DMS53 treated with DMSO at 0.1 percent for 48 hours (cell line): ENCODE data around the gene SLCO4A1.
"Not testable (repeated sequence)": the region's sequence is repeated elsewhere in the genome, so short reads cannot be mapped to it uniquely, and the experiment has no call there.

Experiments used
- DNase-seq: peaks from one replicate; lab custom pipeline; 2025; ENCODE audit not compliant: unreplicated experiment; lab: John Stamatoyannopoulos, UW

Gene SLCO4A1

DNA sequence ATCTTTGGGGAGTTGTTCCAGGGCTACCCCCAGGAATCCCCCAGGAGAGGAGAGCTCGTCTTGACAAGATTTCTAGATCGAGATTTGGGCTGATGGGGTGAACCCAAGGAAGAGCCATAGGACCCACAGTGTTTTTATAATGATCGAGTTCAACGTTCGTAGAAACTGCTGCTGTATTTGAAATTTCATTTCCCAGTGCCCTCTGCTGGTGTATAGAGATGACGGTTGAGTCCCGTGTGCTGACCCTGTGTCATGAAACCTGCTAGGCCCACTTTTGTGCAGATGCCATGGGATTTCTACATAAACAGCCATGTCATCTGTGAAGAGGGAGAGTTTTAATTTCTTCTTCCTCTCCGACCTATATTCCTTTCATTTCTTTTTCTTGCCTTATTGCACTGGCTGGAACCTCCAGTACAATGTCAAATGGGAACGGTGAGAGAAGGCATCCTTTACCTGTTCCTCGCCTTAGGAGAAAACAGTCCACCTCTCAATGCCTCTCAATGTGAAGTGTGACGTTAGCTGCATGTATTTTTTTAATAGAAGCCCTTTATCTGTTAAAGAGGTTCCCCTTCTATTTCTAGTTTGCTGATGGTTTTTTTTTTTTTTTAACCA, 37.8 kb downstream of the SLCO4A1 start:
- no peak for DNase-seq

DNA sequence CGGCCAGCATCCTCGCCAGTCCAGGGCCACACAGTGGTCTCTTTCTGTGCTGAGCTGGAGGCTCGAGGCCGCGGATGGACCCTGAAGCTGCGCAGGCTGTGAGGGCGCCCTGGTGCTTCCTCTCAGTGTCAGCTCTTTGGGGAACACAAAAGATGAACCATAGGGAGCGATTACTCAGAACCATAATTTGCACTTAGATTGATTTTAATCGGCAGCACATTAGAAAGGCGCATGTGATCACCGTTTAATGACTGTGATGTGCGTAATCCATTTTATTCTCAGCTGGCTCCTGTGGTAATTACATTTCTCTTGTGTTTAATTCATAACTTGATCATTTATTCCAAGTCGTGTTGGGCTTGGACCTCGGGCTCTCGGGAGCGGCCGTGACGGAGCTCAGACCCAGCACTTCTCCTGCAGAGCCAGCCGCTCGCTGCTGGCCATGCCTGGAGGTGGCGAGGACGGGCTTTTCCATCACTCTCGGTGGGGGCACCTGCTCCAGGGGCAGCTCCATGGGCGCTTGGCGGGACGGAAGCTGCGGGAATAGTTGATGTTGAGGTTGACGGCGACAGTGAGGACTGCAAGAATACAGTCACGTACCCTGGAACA, 40.7 kb downstream of the SLCO4A1 start:
- DNase-seq: no peak

DNA sequence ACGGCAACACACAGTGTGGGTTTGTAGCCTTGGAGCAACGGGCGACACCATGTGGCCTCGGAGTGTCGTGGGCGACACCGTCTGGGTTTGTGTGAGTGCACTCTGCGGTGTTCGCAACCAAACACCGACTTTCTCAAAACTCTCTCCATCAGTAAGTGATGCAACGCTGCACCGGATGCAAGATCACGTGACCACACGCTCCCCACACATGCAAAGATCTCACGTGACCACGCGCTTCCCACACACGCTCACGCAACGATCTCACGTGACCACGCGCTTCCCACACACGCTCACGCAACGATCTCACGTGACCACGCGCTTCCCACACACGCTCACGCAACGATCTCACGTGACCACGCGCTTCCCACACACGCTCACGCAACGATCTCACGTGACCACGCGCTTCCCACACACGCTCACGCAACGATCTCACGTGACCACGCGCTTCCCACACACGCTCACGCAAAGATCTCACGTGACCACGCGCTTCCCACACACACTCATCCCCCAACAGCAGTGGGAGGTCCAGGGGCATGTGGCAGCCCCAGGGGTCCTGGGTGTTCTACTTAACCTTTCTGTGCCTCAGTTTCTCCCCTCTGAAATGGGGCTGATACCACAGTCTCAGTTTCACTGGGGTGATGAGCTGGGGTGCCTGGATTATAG, 41.5 kb downstream of the SLCO4A1 start:
- not testable (repeated sequence) for DNase-seq

DNA sequence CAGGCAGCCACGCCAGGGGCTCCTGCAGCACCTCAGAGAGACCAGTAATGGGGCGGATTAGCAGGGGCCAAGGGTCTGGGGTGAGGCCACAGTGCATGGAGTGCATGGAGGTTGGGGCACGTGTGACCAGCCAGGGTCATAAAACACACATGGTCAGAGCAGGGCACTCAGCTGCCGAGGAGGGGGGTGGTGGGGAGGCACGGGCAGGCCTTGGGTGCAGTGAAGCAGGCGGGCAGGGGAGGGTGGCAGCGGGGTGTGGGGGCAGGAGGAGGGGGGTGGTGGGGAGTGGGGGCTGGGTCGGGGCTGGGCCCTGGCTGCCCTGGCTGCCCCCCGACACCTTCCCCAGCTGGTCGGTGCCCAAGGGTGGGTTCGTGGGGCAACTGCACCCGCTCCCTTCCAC, 42.7 kb downstream of the SLCO4A1 start:
- DNase-seq: no peak

DNA sequence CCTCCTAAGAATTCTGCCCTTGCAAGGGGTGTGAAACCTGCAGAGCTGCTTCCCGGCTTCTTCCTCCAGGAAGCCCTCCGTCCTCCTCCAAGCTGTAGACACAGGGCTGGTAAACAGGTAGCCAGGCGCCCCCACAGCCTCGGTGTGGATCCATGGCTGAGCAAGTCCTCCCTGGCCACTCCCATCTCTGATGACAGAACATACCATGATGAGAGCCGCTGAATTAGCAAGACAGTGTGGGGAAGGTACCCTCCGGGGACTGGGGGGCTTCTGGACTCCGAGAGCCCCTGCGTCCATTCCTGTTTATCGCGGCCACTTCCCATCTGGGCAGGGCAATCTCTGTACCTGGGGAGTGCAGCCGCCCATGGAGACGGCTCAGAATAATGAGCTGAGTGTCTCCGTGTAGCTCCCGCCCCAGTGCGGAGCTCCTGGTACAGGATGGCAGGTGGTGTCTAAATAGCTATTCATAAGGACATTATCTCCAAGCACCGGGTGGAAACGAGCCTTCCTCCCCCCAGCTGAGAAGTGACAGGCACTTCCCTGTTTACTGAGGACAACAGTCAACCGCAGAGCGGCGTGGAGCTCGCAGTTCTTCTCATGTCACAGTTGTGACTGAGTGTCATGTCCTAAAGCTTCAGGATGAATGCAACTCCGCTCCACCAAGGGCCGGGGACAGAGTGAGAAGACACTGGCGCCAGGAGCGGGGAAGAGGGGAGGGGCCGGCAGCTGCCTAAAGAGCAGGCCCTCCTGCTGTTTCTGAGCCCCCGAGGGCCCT, 43.7 kb downstream of the SLCO4A1 start:
- no peak for DNase-seq

DNA sequence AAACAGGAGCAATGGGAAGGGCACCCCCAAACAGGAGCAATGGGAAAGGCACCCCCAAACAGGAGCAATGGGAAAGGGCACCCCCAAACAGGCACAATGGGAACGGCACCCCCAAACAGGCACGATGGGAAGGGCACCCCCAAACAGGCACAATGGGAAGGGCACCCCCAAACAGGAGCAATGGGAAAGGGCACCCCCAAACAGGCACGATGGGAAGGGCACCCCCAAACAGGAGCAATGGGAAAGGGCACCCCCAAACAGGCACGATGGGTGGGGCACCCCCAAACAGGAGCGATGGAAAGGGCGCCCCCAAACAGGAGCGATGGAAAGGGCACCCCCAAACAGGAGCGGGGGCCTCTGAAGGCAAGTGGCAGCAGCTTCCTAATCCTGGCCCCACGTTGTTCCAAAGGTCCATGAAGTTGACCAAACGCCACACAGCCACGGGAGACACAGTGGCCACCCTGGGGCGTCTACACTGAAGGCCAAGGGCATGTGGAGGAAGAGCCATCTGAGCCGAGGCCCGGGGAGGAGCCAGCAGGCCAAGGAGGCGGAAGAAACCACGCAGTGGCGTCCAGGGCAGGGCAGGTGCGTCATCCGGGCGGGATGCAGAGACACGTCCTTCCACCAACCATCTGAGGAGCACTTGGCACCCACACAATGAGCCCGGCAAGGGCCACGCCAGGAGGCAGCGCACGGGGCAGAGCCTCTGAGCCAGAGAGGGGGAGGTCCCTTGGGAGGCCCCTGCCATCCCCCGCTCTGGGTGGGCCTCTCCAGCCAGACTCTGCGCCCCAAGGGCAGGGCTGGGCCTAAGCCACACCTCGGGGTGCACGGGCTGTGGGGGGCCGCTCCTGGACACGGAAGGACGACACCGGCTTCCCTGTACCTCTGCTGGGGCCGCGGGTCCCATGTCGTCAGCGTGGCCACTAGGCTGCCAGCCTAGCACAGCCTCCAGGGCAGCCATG, 44.8 kb downstream of the SLCO4A1 start:
- no peak for DNase-seq

DNA sequence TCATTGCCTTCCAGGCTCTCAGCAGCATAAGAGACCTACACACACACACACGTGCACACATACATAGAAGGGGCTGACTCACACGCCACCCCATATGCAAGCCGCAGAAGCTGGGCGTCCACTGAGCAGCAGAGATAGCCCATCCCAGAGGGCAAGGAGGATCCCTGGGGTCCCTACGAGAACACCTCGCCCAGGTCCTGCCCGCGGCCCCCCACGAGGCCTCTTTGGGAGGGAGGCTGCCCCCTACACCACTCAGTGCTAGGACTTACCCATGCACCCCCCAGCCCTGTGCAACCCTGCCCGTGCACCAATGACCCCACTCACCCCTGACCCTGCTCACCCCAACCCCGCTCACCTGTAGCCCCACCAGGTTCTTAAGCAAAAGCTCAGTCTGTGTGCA, 45.8 kb downstream of the SLCO4A1 start:
- no peak for DNase-seq

DNA sequence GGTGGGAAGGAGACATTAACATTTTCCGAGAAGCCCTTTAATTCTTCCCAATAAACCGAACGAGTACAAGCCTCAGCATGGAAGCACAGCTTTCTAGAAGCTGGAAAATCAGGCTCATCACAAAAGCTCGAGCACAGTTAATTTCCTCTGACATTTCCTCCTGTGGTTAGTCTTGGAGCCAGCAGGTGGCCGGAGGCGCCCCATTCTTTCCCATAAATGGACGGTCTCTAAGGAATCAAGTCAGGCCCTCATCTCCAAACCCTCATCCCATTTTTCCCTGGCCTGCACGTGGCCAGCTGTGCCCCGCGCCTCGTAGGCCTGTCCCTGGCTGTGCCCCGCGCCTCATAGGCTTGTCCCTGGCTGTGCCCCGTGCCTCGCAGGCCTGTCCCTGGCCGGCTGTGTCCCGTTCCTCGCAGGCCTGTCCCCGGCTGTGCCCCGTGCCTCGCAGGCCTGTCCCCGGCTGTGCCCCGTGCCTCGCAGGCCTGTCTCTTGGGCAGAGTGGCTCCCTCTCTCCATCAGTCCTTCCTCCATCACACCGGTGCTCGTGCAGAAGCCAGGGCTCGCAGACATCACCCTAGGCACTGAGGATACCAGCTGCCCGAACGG, 46.7 kb downstream of the SLCO4A1 start:
- DNase-seq: no peak

DNA sequence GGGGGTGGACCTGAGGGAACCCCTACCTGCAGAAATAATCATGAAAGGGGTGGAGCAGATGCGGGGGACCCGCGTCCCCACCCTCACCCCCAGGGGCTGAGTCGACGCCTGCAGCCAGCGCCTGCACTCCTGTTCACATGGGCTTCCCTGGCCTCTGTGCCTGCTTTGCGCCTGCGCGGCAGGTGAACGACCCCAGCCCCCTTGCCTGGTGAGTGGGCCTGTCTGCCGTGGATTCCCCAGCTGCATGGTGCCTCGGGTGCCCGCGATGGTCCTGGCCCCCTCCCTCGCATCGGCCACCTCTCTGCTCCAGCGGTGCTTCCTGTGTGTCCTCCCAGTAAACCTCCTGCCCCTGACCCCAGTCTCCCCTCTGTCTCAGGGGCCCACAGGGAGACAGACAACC, 47.6 kb downstream of the SLCO4A1 start:
- DNase-seq: no peak

DNA sequence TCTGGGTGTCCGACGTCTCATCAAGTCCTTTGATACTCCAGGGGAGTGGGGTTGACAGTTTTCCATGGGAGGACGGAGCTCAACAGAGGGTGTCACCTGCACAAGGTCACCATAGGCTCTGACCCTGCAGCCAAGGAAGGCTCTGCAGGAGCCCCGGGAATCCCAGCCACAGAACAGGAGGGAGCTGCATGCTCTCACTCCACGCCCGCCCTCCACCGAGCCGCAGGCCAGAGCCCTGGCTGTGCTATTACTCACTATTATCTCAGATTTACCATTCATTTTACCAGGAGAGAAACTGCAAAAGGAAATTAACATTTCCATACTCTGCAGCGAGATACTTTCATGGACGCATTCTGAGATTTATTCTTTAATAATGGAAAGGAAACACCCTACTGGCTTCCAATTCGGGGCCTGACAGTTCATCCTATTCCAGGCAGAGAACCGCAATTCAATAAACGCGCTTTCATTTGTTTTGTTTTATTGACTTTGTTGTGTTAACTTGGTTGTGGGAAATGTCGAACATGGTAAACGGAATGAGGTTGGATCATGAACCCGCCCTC, 48.0 kb downstream of the SLCO4A1 start:
- DNase-seq: no peak

DNA sequence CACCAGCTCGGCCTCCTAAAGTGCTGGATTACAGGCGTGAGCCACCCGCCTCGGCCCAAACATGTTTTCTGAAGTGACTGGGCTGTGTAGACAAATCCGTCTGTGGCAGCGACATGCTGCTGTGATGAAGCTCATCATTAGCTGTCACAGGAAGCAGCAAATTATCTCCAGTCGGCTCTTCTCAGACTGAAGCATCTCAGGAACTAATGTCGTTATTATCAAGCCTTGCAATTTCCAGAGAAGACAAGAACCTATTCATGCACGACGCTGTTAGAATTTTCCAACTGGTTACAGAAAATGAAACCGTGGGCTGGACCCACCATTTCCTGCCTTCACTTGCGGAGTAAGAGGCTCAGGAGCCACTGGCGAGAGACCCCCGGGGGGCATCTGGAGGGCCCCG, 49.2 kb downstream of the SLCO4A1 start:
- no peak for DNase-seq

DNA sequence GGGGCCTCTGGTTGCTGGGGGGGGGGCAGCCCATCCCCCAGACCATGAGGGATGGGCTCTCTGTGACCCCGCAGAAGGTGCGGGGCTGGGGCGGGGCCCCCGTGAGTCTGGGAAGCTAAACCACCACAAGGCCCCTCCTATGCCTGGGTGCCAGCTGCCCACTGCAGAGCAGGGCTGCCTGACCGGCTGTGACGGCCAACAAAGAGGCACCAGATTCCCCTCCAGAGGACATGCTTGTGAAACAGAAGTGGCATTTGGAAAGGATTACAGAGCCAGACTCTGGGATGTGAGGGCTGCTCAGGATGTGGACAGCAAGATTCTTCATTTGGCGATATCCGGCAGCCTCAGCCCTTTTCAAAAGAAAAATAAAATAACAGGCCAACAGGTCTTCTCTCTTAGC, 49.9 kb downstream of the SLCO4A1 start:
- DNase-seq: no peak

DNA sequence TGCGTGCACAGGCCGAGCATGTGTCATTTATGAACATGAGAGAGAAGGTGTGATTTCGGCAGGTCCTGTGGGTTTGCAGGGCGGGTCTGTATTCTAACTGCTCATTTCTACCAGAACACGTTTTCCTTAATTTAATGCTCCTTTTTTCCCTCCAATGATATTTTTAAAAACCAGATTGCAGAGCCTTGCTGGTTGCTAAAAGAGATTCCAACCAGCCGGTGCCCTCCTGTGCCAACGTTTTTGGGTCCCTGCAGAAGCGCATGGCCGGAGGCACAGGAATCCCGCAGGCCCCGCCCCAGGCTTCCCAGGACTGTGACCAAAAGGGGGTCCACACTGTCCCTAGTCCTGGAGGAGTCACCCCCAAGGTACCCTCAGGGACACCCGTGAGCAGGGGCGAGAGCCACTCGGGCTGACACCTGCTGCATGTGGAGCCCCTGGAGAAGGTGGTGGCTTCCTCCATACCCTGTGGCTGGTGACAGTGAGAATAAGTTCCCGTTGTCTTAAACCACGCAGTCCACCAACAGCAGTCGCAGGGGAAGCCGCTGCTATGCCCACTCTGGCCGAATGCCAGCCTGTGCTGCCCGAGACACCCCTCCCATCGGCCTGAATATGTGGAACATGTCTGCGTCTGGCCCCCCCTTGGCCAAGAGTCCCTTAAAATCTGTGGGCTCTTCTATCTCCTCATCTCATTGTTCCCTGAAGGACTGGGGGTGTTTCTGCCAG, 50.7 kb downstream of the SLCO4A1 start:
- DNase-seq: no peak

DNA sequence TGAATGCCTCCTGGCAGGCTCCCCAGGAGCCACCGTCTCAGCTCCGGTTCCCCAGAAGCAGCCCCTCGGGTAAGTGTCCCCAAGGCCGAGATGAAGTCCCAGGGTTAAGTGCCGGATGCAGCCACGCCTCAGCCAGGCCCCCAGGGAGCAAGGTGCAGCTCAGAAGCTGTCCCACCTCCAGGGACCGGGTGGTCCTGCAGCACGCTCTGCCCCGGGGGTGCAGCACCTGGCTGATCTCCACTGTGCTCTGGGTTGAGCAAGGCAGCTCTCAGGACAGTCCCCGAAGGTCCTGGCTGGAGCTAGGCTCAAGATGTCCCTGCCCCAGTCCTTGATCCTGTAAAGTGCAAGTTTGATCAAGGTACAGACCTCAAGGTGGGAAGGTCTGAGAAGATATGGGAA, 51.2 kb downstream of the SLCO4A1 start:
- DNase-seq: no peak

DNA sequence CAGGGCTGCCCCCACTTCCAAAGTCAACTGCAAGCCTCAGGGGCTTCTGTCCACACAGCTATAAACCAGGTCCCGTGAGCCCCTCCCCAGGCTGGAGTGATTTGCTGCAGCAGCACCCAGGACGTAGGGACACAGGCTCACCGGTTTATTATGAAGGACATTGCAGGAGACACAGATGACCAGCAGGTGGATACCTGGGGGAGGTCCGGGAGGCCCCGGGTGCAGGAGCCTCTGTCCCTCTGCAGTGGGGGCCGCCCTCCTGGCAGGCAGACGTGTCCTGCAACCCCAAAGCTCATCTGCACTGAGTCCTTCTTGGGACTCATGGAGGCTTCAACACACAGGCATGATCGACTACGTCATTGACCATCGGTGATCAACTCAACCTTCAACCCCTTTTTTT, 51.8 kb downstream of the SLCO4A1 start:
- no peak for DNase-seq

DNA sequence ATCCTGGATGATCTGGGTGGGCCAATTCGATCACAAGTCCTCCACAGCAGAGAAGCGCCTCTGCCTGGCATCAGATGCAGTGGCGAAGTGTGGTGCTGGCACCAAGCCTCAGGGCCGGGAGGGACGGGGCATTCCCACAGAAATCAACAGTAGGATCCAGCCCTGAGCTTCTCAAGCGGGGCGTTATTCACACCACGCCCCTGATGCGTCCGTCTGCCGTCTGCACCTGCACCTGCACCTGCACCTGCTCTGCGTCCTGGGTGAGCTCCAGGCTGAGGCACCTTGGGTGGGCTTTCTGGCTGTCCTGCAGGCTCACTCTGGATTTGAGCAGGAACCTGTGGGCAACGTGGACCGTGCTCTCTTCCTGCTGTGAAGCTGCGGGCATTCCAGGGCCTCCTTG, 52.6 kb downstream of the SLCO4A1 start:
- DNase-seq: no peak

DNA sequence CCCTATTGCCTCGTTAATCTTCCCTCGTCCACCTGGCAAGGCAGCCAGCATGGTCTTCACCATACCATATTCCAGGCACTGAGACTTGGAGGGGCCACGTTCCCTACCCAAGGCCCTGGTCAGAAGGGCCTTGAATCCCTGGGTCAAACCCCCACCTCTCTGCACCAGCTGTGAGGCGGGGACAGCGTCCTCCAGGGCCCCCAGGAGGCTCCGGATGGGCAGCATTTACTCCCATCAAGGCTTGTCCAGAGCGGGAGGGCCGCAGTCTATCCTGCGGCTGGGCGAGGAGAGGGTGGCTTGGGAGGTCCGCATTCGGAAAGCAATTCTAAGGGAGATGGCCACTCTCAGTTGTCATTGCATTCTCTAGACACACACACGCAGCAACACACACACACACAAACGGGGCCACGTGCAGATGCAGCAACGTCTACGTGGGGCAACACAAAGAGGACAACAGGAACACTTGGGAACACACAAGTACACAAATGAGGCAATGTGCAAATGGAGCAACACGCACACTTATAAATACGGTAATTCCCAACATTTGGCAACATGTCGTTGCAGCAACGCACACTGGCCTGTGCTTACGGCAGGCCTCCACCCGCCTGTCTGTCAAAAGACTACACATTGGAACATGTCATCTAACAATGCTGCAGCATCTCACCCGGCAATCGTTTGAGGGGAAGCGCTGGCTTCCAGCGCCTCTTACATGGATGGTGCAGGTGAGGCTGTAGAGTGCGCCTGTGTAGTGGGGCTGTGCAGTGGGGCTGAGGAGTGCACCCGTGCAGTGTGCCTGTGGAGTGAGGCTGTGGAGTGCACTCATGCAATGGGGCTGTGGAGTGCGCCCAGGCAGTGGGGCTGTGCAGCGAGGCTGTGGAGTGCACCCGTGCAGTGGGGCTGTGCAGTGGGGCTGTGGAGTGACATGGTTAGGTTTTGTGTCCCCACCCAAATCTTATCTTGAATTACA, 53.4 kb downstream of the SLCO4A1 start:
- no peak for DNase-seq

DNA sequence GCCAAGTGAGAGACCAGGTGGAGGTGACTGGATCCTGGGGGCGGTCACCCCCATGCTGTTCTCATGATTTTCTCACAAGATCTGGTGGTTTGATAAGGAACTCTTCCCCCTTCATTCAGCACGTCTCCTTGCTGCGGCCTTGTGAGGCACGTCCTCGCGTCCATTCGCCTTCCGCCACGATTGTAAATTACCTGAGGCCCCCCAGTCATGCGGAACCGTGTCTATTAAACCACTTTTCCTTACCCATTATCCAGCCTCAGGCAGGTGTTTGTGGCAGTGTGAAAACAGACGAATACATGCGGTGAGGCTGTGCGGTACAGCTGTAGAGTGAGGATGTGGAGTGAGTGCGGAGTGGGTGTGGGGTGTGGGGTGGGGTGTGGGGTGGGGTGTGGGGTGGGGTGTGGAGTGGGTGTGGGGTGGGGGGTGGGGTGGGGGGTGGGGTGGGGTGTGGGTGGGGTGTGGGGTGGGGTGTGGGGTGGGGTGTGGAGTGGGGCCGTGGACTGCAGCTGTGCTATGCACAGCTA, 54.2 kb downstream of the SLCO4A1 start:
- DNase-seq: no peak
